ENCODE data around the gene TCEA3.
"Not testable (repeated sequence)": the region's sequence is repeated elsewhere in the genome, so short reads cannot be mapped to it uniquely, and the experiment has no call there.

TCEA3 gene

DNA sequence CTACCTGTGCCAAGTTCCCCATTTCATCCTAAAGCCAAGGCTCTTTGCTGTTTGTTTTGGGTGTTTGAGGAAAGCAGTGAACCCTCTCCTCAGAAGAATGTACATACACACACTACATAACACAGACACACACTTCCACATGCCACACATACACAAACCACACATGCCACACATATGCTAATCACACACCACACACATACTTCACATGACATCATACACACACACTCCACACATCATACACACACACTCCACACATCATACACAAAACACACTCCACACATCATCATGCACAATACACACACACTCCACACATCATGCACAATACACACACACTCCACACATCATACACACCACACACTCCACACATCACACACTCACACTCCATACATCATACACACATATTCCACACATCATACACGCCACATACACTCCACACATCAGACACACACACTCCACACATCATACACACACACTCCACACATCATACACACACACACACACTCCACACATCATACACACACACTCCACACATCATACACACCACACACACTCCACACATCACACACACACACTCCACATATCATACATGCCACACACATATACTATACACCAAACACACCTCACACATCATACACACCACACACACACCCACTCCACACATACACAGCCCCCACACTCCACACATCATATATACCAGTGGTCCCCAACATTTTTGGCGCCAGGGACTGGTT, 32.3 kb downstream of the TCEA3 start:
- no peak for DNase-seq (ENCODE audit: low read depth in 2 of 2)

DNA sequence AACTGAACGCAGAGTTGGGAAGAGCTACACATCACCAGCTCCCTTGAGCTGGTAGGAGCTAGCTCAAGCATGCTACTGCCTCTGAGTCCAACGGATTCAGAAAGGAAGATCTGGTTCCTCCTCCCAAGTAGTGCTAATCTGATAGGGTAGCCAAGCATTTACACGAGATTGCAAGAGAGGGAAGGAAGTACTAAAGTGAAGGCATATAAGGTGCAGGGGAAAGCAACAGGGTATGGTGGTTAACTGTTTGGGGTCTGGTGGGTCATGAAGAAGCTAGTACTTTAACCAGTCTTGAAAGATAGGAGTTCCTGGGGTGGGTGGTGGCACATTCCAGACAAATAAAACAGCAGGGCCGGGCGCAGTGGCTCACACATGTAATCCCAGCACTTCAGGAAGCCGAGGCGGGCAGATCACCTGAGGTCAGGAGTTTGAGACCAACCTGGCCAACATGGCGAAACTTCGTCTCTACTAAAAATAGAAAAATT, 34.7 kb downstream of the TCEA3 start:
- DNase-seq (ENCODE audit: low read depth in 2 of 2): no peak

DNA sequence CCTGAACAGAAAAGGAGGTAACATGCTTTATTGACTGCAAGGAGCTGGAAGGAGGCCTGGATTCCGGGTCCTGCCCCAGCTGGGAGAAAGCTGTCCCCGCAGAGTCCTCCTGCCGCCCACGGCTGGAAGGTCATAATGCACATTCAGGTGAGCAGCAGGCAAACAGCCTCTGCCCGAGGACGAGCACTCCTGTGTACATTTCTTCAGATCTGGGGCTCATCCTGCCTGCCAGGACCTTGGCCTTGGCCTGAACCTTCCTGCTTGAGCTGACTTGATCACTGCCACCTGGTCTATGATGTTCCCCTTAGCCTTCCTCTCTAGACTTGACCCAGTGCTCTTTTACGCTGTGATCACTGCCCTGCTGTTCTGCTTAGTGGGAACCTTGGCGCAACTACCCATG, 37.1 kb downstream of the TCEA3 start:
- no peak for DNase-seq (ENCODE audit: low read depth in 2 of 2)

- DNase-seq (ENCODE audit: low read depth in 2 of 2): no peak
These were observed 39.4 kb downstream of the TCEA3 start for GRCh38 chr1:23385119-23385621.

DNA sequence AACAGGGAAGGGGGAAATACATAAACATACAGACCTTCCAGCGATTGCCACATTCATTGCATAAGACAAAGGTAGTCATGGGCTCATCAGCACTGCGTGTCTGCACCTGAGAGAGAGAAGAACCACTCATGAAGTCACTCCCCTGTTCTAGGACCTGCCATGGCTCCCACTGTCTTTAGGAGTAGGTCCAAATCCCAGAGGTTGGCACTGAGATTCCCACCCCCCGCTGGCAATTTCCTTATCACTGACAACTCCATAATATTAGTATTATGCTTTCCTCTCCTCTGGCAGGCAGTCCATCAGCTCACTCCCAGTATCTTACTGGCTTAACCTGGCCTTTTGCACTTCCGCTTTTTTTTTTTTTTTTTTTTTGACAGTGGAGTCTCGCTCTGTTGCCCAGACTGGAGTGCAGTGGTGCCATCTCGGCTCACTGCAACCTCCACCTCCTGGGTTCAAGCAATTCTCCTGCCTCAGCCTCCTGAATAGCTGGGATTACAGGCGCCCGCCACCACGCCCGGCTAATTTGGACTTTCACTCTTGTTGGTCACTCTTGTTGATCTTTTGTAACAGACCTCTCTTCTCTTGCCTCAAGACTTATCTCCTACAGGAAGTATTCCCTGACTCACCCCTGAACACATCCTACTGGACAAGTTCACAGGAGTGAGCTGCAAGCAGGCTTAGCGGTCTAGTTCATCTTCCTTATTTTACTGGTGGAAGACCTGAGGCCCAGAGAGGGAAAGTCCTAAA, 40.1 kb downstream of the TCEA3 start:
- no peak for DNase-seq (ENCODE audit: low read depth in 2 of 2)

- DNase-seq (ENCODE audit: low read depth in 2 of 2): no peak
These were observed 40.8 kb downstream of the TCEA3 start for GRCh38 chr1:23383577-23384311.

DNA sequence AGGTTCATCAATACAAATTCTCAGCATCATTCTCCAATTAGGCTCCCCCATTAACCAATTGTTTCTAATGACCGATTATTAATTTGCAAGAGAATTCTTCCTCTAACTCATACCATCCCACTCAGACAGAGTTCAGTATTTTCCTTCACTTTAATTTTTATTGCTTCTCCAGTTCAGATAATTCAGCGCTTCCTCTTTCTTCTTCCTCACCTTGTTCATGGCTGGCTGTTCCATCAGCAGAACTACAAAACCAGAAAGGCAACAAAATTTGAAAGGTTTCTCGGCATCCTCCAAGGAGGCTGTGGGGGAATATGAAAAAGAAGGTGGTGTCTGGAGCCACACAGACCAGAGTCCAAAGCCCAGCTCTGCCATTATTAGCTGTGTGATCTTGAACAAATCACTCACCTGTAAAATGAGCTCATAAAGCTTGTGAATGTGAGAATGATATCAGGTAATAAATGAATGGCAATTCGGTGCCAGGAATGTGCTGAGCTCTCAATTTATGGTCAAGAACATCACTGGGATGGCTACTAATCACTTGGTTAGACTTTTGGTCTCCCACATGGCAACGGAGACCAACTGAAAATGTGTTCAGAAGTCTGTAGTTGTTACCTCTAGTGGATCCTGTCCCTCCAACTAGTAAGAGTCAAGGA, 43.2 kb downstream of the TCEA3 start:
- DNase-seq (ENCODE audit: low read depth in 2 of 2): no peak

- no peak for DNase-seq (ENCODE audit: low read depth in 2 of 2)
These were observed 43.8 kb downstream of the TCEA3 start for GRCh38 chr1:23380719-23381118.

- DNase-seq (ENCODE audit: low read depth in 2 of 2): not testable (repeated sequence)
These were observed 44.3 kb downstream of the TCEA3 start for GRCh38 chr1:23380236-23380635.

DNA sequence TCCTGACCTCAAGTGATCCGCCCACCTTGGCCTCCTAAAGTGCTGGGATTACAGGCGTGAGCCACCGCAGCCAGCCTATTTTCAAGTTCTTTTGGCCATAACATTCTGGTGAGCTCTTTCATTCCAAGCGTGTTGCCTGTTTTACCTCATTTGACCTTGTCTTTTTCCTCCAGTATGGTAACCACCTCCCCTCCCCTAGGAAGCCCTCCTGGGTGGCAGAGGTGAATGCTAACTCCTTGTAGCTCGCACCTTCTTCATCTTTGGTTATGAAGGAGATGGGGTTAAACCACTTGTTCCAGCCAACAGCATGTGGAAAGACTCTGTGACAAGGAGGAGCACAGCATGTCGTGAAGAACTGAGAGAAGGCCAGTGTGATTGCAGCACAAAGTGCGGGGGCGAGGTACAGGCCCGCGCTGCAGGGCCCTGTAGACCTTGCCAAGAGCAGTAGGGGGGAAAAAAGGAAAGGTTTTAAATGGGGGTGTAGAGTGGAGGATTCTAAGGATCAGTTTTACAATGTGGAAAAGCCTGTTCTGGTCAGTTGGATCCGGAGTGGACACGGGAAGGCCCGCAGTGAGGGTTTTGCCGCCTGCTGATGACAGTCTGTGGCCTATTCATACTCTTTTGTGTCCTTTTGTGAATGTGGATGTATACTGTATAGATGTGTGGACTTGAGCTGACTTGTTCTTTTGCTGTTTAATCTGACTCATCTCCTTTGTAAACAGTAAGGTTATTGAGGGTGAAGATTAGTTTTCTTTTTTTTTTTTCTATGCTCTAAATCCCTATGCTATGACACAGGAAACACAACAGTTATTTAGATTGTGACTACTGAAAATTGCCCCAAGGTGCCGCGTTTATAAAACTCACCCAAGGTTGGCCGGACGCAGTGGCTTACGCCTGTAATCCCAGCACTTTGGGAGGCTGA, 47.4 kb downstream of the TCEA3 start:
- DNase-seq (ENCODE audit: low read depth in 2 of 2): no peak

DNA sequence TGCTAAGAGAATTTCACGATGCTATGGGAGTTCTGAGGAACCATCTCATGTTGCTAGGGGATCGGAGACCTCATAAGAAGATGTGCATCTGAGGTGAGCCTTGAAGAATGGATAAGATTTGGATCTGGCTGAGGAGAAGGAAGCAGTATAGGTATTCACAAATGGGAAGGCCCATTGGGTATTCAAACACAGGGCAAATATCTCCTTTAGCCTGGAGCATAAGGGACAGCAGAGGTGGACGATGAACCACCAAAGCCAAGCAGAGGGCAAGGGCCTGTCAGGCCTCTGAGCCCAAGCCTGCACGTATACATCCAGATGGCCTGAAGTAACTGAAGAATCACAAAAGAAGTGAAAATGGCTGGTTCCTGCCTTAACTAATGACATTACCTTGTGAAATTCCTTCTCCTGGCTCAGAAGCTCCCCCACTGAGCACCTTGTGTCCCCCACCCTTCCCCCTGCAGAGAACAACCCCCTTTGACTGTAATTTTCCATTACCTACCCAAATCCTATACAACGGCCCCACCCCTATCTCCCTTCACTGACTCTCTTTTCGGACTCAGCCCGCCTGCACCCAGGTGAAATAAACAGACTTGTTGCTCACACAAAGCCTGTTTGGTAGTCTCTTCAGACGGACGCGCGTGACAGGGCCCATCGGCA, 50.3 kb downstream of the TCEA3 start:
- not testable (repeated sequence) for DNase-seq (ENCODE audit: low read depth in 2 of 2)

DNA sequence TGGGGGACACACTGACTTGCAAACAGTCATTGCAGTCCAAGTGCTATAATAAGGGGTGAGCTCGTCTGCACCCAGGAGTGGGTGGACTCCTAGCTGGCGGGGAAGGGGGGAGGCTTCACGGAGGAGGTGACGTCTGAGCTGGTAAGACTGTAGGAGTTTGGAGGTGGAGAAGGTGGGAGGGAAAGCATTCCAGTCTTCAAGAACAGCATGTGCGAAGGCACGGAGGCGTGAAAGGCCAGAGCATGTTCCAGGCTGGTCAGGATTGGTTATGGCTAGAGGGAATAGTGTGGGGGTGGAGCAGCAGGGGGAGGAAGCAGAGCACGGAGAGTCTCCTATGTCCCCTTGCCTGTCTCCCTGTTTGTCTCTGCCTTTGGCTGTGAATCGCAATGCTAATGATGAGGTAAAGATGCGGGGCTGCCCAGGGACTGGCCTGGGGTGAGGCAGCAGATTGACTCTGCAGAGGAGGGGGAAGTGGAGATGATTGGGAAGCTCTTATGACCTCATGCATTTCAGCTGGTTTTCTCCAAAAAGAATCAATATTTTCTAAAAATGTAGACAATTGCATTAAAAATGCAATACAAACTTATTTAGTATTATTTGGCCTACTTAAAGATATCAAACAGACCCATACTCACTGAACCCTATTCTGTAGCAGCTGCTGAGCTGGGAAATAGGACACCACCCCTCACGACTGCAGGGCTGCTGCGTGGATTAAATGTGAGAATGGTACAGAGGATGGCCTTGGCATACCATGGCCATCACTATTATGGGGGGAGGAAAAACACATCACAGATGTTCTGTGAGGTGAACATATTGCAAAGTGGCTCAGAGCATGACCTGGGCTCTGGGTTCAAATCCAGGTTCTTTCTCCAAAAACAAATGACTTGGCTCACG, 52.3 kb downstream of the TCEA3 start:
- DNase-seq (ENCODE audit: low read depth in 2 of 2): no peak

GRCh38 chr1:23370709-23371584, 53.6 kb downstream of the TCEA3 start:
- no peak for DNase-seq (ENCODE audit: low read depth in 2 of 2)

DNA sequence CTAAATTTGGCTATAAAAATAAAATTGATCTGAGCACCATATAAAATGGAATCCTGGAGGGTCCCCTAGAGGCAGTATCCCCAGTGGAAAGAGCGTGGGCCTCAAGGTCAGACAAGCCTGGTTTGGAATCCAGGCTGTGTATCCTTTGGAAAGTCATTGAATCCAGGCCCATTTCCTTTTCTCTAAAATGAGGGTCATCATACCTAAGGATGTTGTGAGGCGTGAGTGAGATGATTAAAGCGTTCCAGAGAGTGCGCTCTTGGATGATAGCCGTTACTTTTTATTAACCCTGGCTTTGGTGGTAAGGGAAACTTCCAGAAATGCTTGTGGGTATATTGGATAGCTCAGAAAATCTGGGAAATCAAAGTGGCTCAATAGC, 54.2 kb downstream of the TCEA3 start:
- no peak for DNase-seq (ENCODE audit: low read depth in 2 of 2)

DNA sequence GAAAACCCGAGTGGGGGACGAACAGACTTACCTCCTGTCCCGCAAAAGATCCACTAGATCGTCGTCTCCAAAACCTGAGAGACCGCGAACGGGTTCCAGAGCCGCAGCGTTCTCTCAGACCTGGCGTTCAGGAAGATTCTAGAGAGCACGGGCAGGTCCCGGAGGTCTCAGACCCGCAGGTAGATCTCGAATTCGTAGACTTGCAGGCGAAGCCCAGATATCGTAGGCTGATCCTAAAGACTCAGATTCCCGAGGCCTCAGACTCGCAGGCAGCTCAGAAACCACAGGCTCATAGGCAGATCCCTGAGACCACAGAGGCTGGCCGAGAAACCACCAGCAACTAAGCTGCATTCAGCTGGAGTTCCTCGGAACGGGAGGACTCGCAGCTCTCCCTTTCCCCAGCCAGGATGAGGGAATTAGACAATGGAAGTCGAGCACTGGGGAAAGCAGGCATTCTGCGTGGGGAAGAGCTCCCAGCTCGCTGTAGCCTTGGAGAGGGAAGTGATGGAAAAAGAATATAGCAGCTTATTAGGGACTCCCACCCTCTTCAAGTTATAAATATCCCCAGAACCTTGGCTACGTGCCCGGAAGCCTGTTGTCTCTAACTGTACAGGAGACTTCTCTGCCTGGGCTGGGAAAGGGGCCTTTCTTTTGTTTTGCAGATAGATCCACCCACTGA, 55.1 kb downstream of the TCEA3 start, which contains the start of gene ZNF436:
Gene ZNF436 (minus strand): TSS at position 502 of the 679 bp plus-strand sequence. CDS start 1,831 bp downstream, outside the sequence.
- peak; percentile 88 to 89 for DNase-seq (ENCODE audit: low read depth in 2 of 2)

DNA sequence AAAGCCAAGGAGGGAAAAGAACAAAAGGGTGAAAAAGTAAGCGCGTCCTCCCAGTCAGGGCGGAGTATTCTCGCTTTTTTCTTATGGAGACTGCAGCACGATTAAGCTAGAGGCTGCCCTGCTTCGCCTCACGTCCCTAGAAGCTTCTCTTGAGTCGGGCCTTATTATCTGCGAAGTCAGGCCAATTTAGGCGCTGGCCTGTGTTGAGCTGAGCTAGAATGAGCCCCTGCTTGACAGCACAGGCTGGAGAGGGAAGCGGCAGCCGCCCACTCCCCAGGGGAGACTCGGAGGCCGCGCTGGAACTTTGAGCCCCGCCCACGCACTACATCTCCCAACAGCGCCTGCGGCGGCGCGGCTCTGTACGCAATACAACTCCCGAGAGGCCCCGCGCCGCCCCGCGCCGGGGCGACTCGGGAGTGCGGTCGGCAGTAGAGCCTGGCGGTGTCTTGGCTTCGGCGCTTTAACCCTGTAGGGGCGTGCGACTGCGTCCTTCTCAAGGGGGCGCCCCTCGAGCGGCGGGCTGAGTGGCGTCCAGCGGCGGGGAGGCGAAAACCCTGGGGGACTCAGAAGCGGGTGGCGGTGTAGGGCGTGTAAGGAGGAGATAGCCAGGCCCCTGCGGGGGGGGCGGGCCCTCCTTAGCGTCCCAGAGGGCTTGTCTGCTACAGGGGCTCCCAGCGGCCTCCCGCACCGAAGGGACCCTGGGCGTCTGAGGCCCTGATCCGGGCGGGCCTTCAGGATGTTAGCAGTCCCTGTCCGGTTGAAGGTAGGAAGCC, 55.8 kb downstream of the TCEA3 start:
- DNase-seq (ENCODE audit: low read depth in 2 of 2): peak; percentile 83 to 84

All from fibroblast of skin of left quadriceps (primary cell).